ENCODE measurements around the gene TSPOAP1.

DNA sequence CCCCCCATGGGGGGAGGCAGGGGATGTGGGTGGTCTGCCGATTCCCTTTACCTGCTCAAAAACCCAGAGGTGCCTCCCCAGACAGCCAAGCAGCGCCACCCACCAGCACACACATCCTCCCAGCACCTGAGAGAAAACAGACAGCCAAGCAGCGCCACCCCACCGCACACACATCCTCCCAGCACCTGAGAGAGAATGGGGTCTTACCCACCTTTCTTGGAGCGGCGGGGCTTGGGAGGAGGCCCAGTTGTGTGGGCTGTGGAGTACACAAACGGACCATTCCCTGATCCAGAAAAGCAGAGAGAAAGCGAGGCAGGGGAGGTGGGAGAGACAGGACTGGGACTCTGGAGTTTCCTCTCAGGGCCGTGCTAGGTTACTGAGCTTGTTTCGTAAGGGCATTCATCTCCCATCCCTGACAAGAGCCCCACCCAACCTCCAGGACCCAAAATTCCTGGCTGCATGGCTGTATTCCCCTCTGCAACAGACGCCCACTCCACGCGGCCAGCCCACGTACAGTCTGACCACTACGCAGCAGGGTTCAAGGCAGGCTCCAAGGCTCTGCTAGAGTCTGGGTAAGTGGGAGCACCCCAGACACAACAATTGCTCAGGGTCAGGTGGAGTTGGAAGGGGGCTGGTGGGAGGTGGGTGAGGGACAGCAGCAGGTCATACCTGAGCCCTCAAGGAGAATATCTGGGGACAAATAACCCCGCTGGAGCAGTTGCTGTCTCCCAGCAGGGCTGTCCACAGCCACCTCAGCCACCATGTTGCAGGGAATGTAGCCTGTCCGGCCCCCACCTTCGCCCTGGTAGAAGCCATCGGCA, 22.3 kb downstream of the TSPOAP1 start:
- TF ChIP-seq, protein P1, sequence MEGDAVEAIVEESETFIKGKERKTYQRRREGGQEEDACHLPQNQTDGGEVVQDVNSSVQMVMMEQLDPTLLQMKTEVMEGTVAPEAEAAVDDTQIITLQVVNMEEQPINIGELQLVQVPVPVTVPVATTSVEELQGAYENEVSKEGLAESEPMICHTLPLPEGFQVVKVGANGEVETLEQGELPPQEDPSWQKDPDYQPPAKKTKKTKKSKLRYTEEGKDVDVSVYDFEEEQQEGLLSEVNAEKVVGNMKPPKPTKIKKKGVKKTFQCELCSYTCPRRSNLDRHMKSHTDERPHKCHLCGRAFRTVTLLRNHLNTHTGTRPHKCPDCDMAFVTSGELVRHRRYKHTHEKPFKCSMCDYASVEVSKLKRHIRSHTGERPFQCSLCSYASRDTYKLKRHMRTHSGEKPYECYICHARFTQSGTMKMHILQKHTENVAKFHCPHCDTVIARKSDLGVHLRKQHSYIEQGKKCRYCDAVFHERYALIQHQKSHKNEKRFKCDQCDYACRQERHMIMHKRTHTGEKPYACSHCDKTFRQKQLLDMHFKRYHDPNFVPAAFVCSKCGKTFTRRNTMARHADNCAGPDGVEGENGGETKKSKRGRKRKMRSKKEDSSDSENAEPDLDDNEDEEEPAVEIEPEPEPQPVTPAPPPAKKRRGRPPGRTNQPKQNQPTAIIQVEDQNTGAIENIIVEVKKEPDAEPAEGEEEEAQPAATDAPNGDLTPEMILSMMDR (conservative IDR thresholded peaks at IDR 0.05; ENCODE audit: low read length), result no peak
- TF ChIP-seq EZH2phosphoT487 (IDR thresholded peaks at IDR 0.05; ENCODE audit: borderline replicate concordance), result no peak
